NCI-H82 treated with DMSO at 0.1 percent for 48 hours (cell line): ENCODE results near the gene GLP2R.
A peak's percentile ranks its signal among the peaks of the same experiment; 100 is the strongest.

Experiments used
- DNase-seq: peaks from one replicate; lab custom pipeline; 2025; ENCODE audit not compliant: unreplicated experiment; lab: John Stamatoyannopoulos, UW

Gene GLP2R

GRCh38 chr17:9845306-9845705, 19.6 kb downstream of the GLP2R start:
- DNase-seq, result no peak

GRCh38 chr17:9850151-9850550, 24.4 kb downstream of the GLP2R start:
- no peak for DNase-seq

- DNase-seq, result no peak
Measured at GRCh38 chr17:9854255-9854654, 28.5 kb downstream of the GLP2R start.

- no peak for DNase-seq
Measured at GRCh38 chr17:9855036-9855435, 29.3 kb downstream of the GLP2R start.

GRCh38 chr17:9859781-9860180, 34.1 kb downstream of the GLP2R start:
- DNase-seq, result no peak

- DNase-seq, result no peak
Measured at GRCh38 chr17:9860851-9861250, 35.1 kb downstream of the GLP2R start.

GRCh38 chr17:9862220-9862619, 36.5 kb downstream of the GLP2R start:
- DNase-seq, result no peak

GRCh38 chr17:9862949-9863348, 37.2 kb downstream of the GLP2R start:
- DNase-seq, result no peak

- DNase-seq, result no peak
Measured at GRCh38 chr17:9865586-9865985, 39.9 kb downstream of the GLP2R start.

- no peak for DNase-seq
Measured at GRCh38 chr17:9868552-9868951, 42.8 kb downstream of the GLP2R start.

- no peak for DNase-seq
Measured at GRCh38 chr17:9872852-9873251, 47.1 kb downstream of the GLP2R start.

GRCh38 chr17:9874722-9875121, 49.0 kb downstream of the GLP2R start:
- DNase-seq, result no peak

GRCh38 chr17:9875441-9875840, 49.7 kb downstream of the GLP2R start:
- DNase-seq, result no peak

GRCh38 chr17:9878356-9878755, 52.6 kb downstream of the GLP2R start:
- DNase-seq, result no peak

- no peak for DNase-seq
Measured at GRCh38 chr17:9878786-9879525, 53.2 kb downstream of the GLP2R start.

GRCh38 chr17:9880582-9880999, 54.9 kb downstream of the GLP2R start:
- no peak for DNase-seq

GRCh38 chr17:9883451-9883850, 57.7 kb downstream of the GLP2R start:
- DNase-seq, result no peak

GRCh38 chr17:9886141-9886930, 60.6 kb downstream of the GLP2R start:
- DNase-seq, result no peak

- no peak for DNase-seq
Measured at GRCh38 chr17:9887508-9887907, 61.8 kb downstream of the GLP2R start.

- peak; percentile 45 for DNase-seq
Measured at GRCh38 chr17:9890124-9890523, 64.4 kb downstream of the GLP2R start.

GRCh38 chr17:9893411-9894012, 67.8 kb downstream of the GLP2R start:
- no peak for DNase-seq

GRCh38 chr17:9894231-9894630, 68.5 kb downstream of the GLP2R start:
- DNase-seq, result no peak
